ENCODE results near the gene CAPN12.

- TF ChIP-seq CTCF (IDR thresholded peaks at IDR 0.05) (no peak), POLR2A (IDR thresholded peaks at IDR 0.05) (no peak)
Observed at GRCh38 chr19:38739440-38740256, 4.6 kb downstream of the CAPN12 start.

All from uterus (tissue), 2 donors.